ENCODE data around the gene TRPV6. TPM values are rescaled to one million over a fixed set of nuclear protein-coding genes. Genes with fewer than 3 reads are reported as not detected.

The TRPV6 gene
- total and polyA plus RNA-seq, 8 donors = 1.1 to 8.5 (median 6.5) TPM

GRCh38 chr7:142857625-142858024 lies 27.9 kb downstream of the TRPV6 start:
- intact Hi-C loops (cut with DNase I) = loop anchor here in 1 of 2 donors (10.0 kb wide), 1 partner anchor 357 kb away; no protein-coding TSS in a partner anchor
- TF ChIP-seq CTCF (IDR thresholded peaks at IDR 0.05) = no peak
- Histone ChIP-seq H3K4me1 (peaks cover 0 to 24% of the 10 kb centered on the region in 2 donors), H3K9me3 (no peaks in the 10 kb centered on the region), H3K36me3 (no peaks in the 10 kb centered on the region), H3K4me3 (no peak overlapping the region), H3K27ac (no peak overlapping the region), H3K27me3 (peaks cover 3 to 12% of the 10 kb centered on the region in 2 donors)
- ATAC-seq (no peak), DNase-seq (no peak)

GRCh38 chr7:142856565-142857245 lies 28.8 kb downstream of the TRPV6 start:
- intact Hi-C loops (cut with DNase I) = loop anchor here in 1 of 2 donors (10.0 kb wide), 1 partner anchor 358 kb away; no protein-coding TSS in a partner anchor
- H3K4me1 ChIP-seq = peaks cover 0 to 24% of the 10 kb centered on the region in 2 donors
- DNase-seq (no peak), ATAC-seq (no peak)
- no peak for TF ChIP-seq CTCF (IDR thresholded peaks at IDR 0.05)
- H3K9me3 ChIP-seq = no peaks in the 10 kb centered on the region
- H3K27ac ChIP-seq = no peak overlapping the region
- no peak overlapping the region for H3K4me3 ChIP-seq
- H3K27me3 ChIP-seq = peaks cover 3 to 12% of the 10 kb centered on the region in 2 donors
- H3K36me3 ChIP-seq = no peaks in the 10 kb centered on the region

- Histone ChIP-seq H3K4me3 (peak overlapping the region in 1 of 2 donors; percentile 68), H3K27me3 (peaks cover 3 to 12% of the 10 kb centered on the region in 2 donors), H3K36me3 (no peaks in the 10 kb centered on the region), H3K4me1 (peaks cover 0 to 24% of the 10 kb centered on the region in 2 donors), H3K27ac (no peak overlapping the region), H3K9me3 (no peaks in the 10 kb centered on the region)
- intact Hi-C loops (cut with DNase I) = loop anchor here in 1 of 2 donors (10.0 kb wide), 1 partner anchor 359 kb away; no protein-coding TSS in a partner anchor
- ATAC-seq = peak; percentile 2
- DNase-seq = peak; percentile 23 to 79 (median 40)
- TF ChIP-seq CTCF (IDR thresholded peaks at IDR 0.05) = no peak
Measured at GRCh38 chr7:142855756-142856564, 29.6 kb downstream of the TRPV6 start.

- Histone ChIP-seq H3K4me3 (peak overlapping the region; percentile 67 to 68), H3K36me3 (no peaks in the 10 kb centered on the region), H3K27me3 (peaks cover 0 to 12% of the 10 kb centered on the region in 2 donors), H3K4me1 (peaks cover 0 to 24% of the 10 kb centered on the region in 2 donors), H3K9me3 (no peaks in the 10 kb centered on the region), H3K27ac (no peak overlapping the region)
- intact Hi-C loops (cut with DNase I) = loop anchor here in 1 of 2 donors (10.0 kb wide), 1 partner anchor 360 kb away; no protein-coding TSS in a partner anchor
- no peak for TF ChIP-seq CTCF (IDR thresholded peaks at IDR 0.05)
- peak in 1 of 4 donors; percentile 27 for DNase-seq
- peak; percentile 3 for ATAC-seq
Measured at GRCh38 chr7:142855114-142855743, 30.3 kb downstream of the TRPV6 start.

All from left lung (tissue), 10 donors.